HepG2 (cell line): ENCODE results near the gene USP15. TPM values are rescaled to one million over a fixed set of nuclear protein-coding genes. Genes with fewer than 3 reads are reported as not detected.
A peak's percentile ranks its signal among the peaks of the same experiment; 100 is the strongest.

ENCODE experiments used
- ATAC-seq: fragments of 200-7000 bp; cut with Tn5 transposase; 3 replicates; pipeline ENCODE4 v1.9.1; 2020; ENCODE audit warnings: mild to moderate bottlenecking, moderate library complexity
- Bru-seq: library from RNA; stranded (reverse); fragments of 400-500 nt; gene quantifications from one replicate; lab custom pipeline; 2021; lab: Mats Ljungman, UMichigan
- BruChase-seq, 2 experiments: library from RNA; stranded (reverse); fragments of 400-500 nt; gene quantifications; one replicate each; lab custom pipeline; 2021; lab: Mats Ljungman, UMichigan
- BruUV-seq: library from RNA; stranded (reverse); fragments of 400-500 nt; replicated peaks from 2 replicates; lab custom pipeline; 2021; lab: Mats Ljungman, UMichigan
- CTCF ChIA-PET: fragments of 300-600 bp; formaldehyde crosslinking; extraction: SDS; loops from one replicate; lab custom pipeline; 2021; ENCODE audit warnings: low total read pairs, inconsistent platforms, low intra/inter-chr PET ratio; lab: Yijun Ruan, JAX
- POLR2A ChIA-PET: fragments of 350-600 bp; sonication (Branson Sonifier 250); formaldehyde crosslinking; loops from one replicate; lab custom pipeline; 2020; ENCODE audit warnings: antibody characterized with exemption, inconsistent platforms; lab: Yijun Ruan, JAX
- DNase-seq: peaks from one replicate; pipeline ENCODE4 v3.0.0-alpha.2; 2015; ENCODE audit warnings: low spot score
- FAIRE-seq: peaks from 3 replicates; lab custom pipeline; 2011; peaks lifted over from hg19 to GRCh38; lab: Jason Lieb, UNC
- H2AFZ ChIP-seq: one replicate; pipeline ENCODE4 v1.6.1; 2011; ENCODE audit warnings: low read length, inconsistent platforms
- H3K27ac ChIP-seq: fragments of 300-600 bp; 3 replicates; pipeline ENCODE4 v1.8.0; 2011; ENCODE audit warnings: mixed run types, mild to moderate bottlenecking, mixed read lengths, low read length, inconsistent platforms; ENCODE audit not compliant: insufficient read depth; ENCODE audit errors: extremely low read length
- H3K27me3 ChIP-seq, 2 experiments: fragments of 200-600 bp in 1 of 2; 2 replicates in 1 of 2; 3 replicates in 1 of 2; pipeline versions ENCODE4 v1.6.0 to v1.8.0; 2011; ENCODE audit warnings: low read length in 2 of 2, mild to moderate bottlenecking in 2 of 2, moderate library complexity in 2 of 2, inconsistent platforms in 1 of 2; ENCODE audit not compliant: insufficient read depth in 2 of 2, control insufficient read depth in 1 of 2
- H3K36me3 ChIP-seq, 2 experiments: fragments of 200-600 bp in 1 of 2; replicated peaks in 1 of 2; 2 replicates in 1 of 2; 3 replicates in 1 of 2; pipeline versions ENCODE4 v1.5.1 to v1.8.0; 2011; ENCODE audit warnings: low read length in 2 of 2, inconsistent platforms in 1 of 2; ENCODE audit not compliant: insufficient read depth in 2 of 2, control insufficient read depth in 1 of 2
- H3K4me1 ChIP-seq: 2 replicates; pipeline ENCODE4 v1.5.1; 2012; ENCODE audit warnings: low read length, inconsistent platforms; ENCODE audit not compliant: insufficient read depth
- H3K4me2 ChIP-seq: 2 replicates; pipeline ENCODE4 v1.6.0; 2011; ENCODE audit warnings: low read depth, low read length, inconsistent platforms
- H3K4me3 ChIP-seq, 3 experiments: fragments of 200-600 bp in 1 of 3; sonication (generic), shearing (Covaris generic) in 1 of 3; replicated peaks in 1 of 3; 2 replicates each; pipeline ENCODE4 v1.5.1; 2011 to 2016; ENCODE audit warnings: low read length in 3 of 3, inconsistent platforms in 2 of 3, low read depth in 2 of 3, mild to moderate bottlenecking in 2 of 3, control low read depth in 1 of 3, mixed read lengths in 1 of 3; ENCODE audit not compliant: insufficient read depth in 1 of 3
- H3K79me2 ChIP-seq: one replicate; pipeline ENCODE4 v1.6.1; 2011; ENCODE audit warnings: low read length, inconsistent platforms; ENCODE audit not compliant: insufficient read depth
- H3K9ac ChIP-seq: 2 replicates; pipeline ENCODE4 v1.6.0; 2011; ENCODE audit warnings: mild to moderate bottlenecking, low read depth, low read length, inconsistent platforms; ENCODE audit not compliant: insufficient read depth
- H3K9me3 ChIP-seq: 2 replicates; pipeline ENCODE4 v1.5.1; 2012; ENCODE audit warnings: mild to moderate bottlenecking, low read length
- H4K20me1 ChIP-seq: 2 replicates; pipeline ENCODE4 v1.6.0; 2011; ENCODE audit warnings: inconsistent platforms, mild to moderate bottlenecking, low read length, moderate library complexity; ENCODE audit not compliant: insufficient read depth
- ARID5B ChIP-seq: IDR thresholded peaks from 2 replicates; pipeline ENCODE4 v1.4.0; 2020; ENCODE audit warnings: mild to moderate bottlenecking, missing genetic modification reagents
- CSRNP1 ChIP-seq: sonication (generic); formaldehyde crosslinking; IDR thresholded peaks from 2 replicates; pipeline ENCODE4 v1.8.1; 2023; ENCODE audit warnings: mild to moderate bottlenecking, missing genetic modification reagents
- FOXA1 ChIP-seq, 2 experiments: fragments of 450-650 bp in 1 of 2; sonication (generic) in 1 of 2; formaldehyde crosslinking in 1 of 2; IDR thresholded peaks; 2 replicates each; pipeline versions ENCODE4 v1.4.0 to v1.6.1; 2016 to 2020; ENCODE audit warnings: missing genetic modification reagents in 1 of 2
- MIXL1 ChIP-seq: IDR thresholded peaks from 2 replicates; pipeline ENCODE4 v1.6.1; 2016
- NFIB ChIP-seq: sonication (generic); formaldehyde crosslinking; IDR thresholded peaks from 2 replicates; pipeline ENCODE4 v1.9.0; 2021; ENCODE audit warnings: missing genetic modification reagents, mild to moderate bottlenecking, borderline replicate concordance
- RBAK ChIP-seq: sonication (generic); formaldehyde crosslinking; IDR thresholded peaks from 2 replicates; pipeline ENCODE4 v1.5.1; 2020; ENCODE audit warnings: mild to moderate bottlenecking, missing genetic modification reagents
- SALL2 ChIP-seq: sonication (generic); formaldehyde crosslinking; IDR thresholded peaks from 2 replicates; pipeline ENCODE4 v1.8.1; 2023; ENCODE audit warnings: mild to moderate bottlenecking, missing genetic modification reagents, inconsistent platforms
- ZNF329 ChIP-seq: sonication (generic); formaldehyde crosslinking; IDR thresholded peaks from 2 replicates; pipeline ENCODE4 v1.9.0; 2021; ENCODE audit warnings: low read depth, mild to moderate bottlenecking, missing genetic modification reagents
- ZNF34 ChIP-seq: sonication (generic); formaldehyde crosslinking; IDR thresholded peaks from 2 replicates; pipeline ENCODE4 v1.4.0; 2020; ENCODE audit warnings: mild to moderate bottlenecking, missing genetic modification reagents, borderline replicate concordance
- ZNF567 ChIP-seq: sonication (generic); formaldehyde crosslinking; IDR thresholded peaks from 2 replicates; pipeline ENCODE4 v1.8.1; 2023; ENCODE audit warnings: mild to moderate bottlenecking, missing genetic modification reagents, borderline replicate concordance
- ZNF790 ChIP-seq: sonication (generic); formaldehyde crosslinking; IDR thresholded peaks from 2 replicates; pipeline ENCODE4 v1.8.0; 2022; ENCODE audit warnings: missing genetic modification reagents, mild to moderate bottlenecking, borderline replicate concordance
- WGBS: methylation state at CpG from one replicate; pipeline ENCODE4 v1.1.6; 2017; ENCODE audit warnings: low lambda C conversion rate; 5-methylcytosine and 5-hydroxymethylcytosine counted together
- in situ Hi-C: cut with HindIII; loops from 2 replicates; pipeline ENCODE4 v1.10.0; 2017; ENCODE audit warnings: low pct_unique_long_range_greater_than_20kb; ENCODE audit not compliant: extremely low pct_ligation_motif_present
- intact Hi-C: fragments of 100-400 bp; cut with micrococcal nuclease; formaldehyde crosslinking; loops from one replicate; pipeline ENCODE4 v1.10.0; 2022; ENCODE audit not compliant: unreplicated experiment
- long read RNA-seq, 2 experiments: library from RNA in 1 of 2; library from polyadenylated mRNA in 1 of 2; stranded (forward) in 1 of 2; unstranded in 1 of 2; transcript quantifications; one replicate each; pipeline ENCODE4 v2.0.0, GENCODE V29; 2019 to 2022
- polyA minus RNA-seq, 3 experiments: library from RNA; depleted of rRNA, polyadenylated mRNA; stranded (reverse); fragments of >200 nt; gene quantifications; 2 replicates each; pipeline ENCODE4 v1.2.3, GENCODE V29; 2011; ENCODE audit warnings: low replicate concordance in 1 of 3
- polyA plus RNA-seq, 8 experiments: library from polyadenylated mRNA; depleted of rRNA in 3 of 8; stranded (reverse) in 7 of 8; unstranded in 1 of 8; fragments of >200 nt; fragmentation: Illumina TruSeq in 4 of 8; extraction: Trizol in 4 of 8; gene quantifications; 2 replicates each; pipeline versions ENCODE4 v1.2.1 to v1.2.3, GENCODE V29; 2011 to 2016; ENCODE audit warnings: low read depth in 4 of 8, missing spikeins in 1 of 8, mixed read lengths in 1 of 8; ENCODE audit not compliant: insufficient read depth in 1 of 8
- total RNA-seq, 5 experiments: library from RNA; depleted of rRNA; stranded (reverse); fragments of >200 nt; fragmentation: Illumina TruSeq; extraction: Trizol; gene quantifications; 2 replicates each; pipeline ENCODE4 v1.2.3, GENCODE V29; 2016; ENCODE audit warnings: low read depth in 1 of 5

Gene USP15
- 51.7 and 71.1 TPM in 2 replicates for total RNA-seq (2016; rRNA removed; fragmentation: Illumina TruSeq; extraction: Trizol)
- 4.3 and 4.6 TPM in 2 replicates for total RNA-seq (2016; cell fraction: cytosol; rRNA removed; fragmentation: Illumina TruSeq; extraction: Trizol; ENCODE audit: low read depth)
- 59.0 and 74.8 TPM in 2 replicates for total RNA-seq (2016; cell fraction: insoluble cytoplasmic fraction; rRNA removed; fragmentation: Illumina TruSeq; extraction: Trizol)
- 15.7 and 19.6 TPM in 2 replicates for total RNA-seq (2016; cell fraction: membrane; rRNA removed; fragmentation: Illumina TruSeq; extraction: Trizol)
- 101 and 112 TPM in 2 replicates for total RNA-seq (2016; cell fraction: nucleus; rRNA removed; fragmentation: Illumina TruSeq; extraction: Trizol)
- polyA plus RNA-seq (2011; rRNA removed) = 12.2 and 17.3 TPM in 2 replicates
- 4.4 and 8.1 TPM in 2 replicates for polyA plus RNA-seq (2011; cell fraction: cytosol; rRNA removed)
- polyA plus RNA-seq (2011; cell fraction: nucleus; rRNA removed) = 17.2 and 21.5 TPM in 2 replicates
- 16.2 and 23.0 TPM in 2 replicates for polyA plus RNA-seq (2012)
- 2.6 and 3.7 TPM in 2 replicates for polyA plus RNA-seq (2016; cell fraction: cytosol; fragmentation: Illumina TruSeq; extraction: Trizol; ENCODE audit: low read depth)
- polyA plus RNA-seq (2016; cell fraction: insoluble cytoplasmic fraction; fragmentation: Illumina TruSeq; extraction: Trizol; ENCODE audit: low read depth) = 41.4 and 47.0 TPM in 2 replicates
- polyA plus RNA-seq (2016; cell fraction: membrane; fragmentation: Illumina TruSeq; extraction: Trizol; ENCODE audit: low read depth) = 5.2 and 6.0 TPM in 2 replicates
- 48.6 and 55.6 TPM in 2 replicates for polyA plus RNA-seq (2016; cell fraction: nucleus; fragmentation: Illumina TruSeq; extraction: Trizol; ENCODE audit: insufficient read depth, low read depth)
- 16.5 and 37.4 TPM in 2 replicates for polyA minus RNA-seq (2011; rRNA and poly(A)+ RNA removed; ENCODE audit: low replicate concordance)
- 8.4 and 9.7 TPM in 2 replicates for polyA minus RNA-seq (2011; cell fraction: cytosol; rRNA and poly(A)+ RNA removed)
- polyA minus RNA-seq (2011; cell fraction: nucleus; rRNA and poly(A)+ RNA removed) = 174 and 212 TPM in 2 replicates
- percentile 87 among the genes with signal in this experiment for Bru-seq, nascent RNA
- BruChase-seq, experiment 1, labeled RNA remaining after a 6-hour chase = percentile 71 among the genes with signal in this experiment
- percentile 75 among the genes with signal in this experiment for BruChase-seq, experiment 2, labeled RNA remaining after a 2-hour chase
- long read RNA-seq, experiment 1, full-length matches to known transcripts = 6 of 9 reads
- long read RNA-seq, experiment 1, partial matches to known transcripts = 2 of 9 reads
- long read RNA-seq, experiment 1, other reads (novel, unspliced or antisense) = 1 of 9 reads
- long read RNA-seq, experiment 2, full-length matches to known transcripts = 8 of 22 reads
- long read RNA-seq, experiment 2, partial matches to known transcripts = 11 of 22 reads
- long read RNA-seq, experiment 2, other reads (novel, unspliced or antisense) = 3 of 22 reads

- Histone ChIP-seq H3K36me3 (no peaks in the 10 kb centered on the region), H3K79me2 (peaks cover 50% of the 10 kb centered on the region), H3K27me3 (no peaks in the 10 kb centered on the region; a peak in 1 of 5 replicates), H3K9ac (peak within 1 kb of the TSS; percentile 93), H3K27ac (peak within 1 kb of the TSS; percentile 86), H3K4me3 (peak within 1 kb of the TSS; percentile 94 to 96 (median 95)), H2AFZ (peak within 1 kb of the TSS; percentile 95), H3K4me1 (peaks cover 36% of the 10 kb centered on the region), H3K4me2 (peak within 1 kb of the TSS; percentile 84), H3K9me3 (no peaks in the 10 kb centered on the region), H4K20me1 (peaks cover 7% of the 10 kb centered on the region; the same call in 1 of the 2 replicates)
- FAIRE-seq (peak; percentile 12), ATAC-seq (peak; percentile 96), DNase-seq (peak; percentile 90)
- intact Hi-C loops (loop anchor here (5.0 kb wide), 1 partner anchor 207 kb away; the partner anchor contains the start of gene MON2), in situ Hi-C loops (no loop called here)
- CTCF ChIA-PET = interaction anchor here (0.6 kb wide), 1 partner anchor 1853 kb away, joined by 3 read pairs; no protein-coding TSS in a partner anchor
- no TSS peak for BruUV-seq
- POLR2A ChIA-PET = interaction anchor here (0.7 to 1.0 kb wide), 4 partner anchors 12 to 674 kb away, joined by 3 read pairs; no protein-coding TSS in a partner anchor
- 0% methylated on average over 30 of the region's 61 CpGs for WGBS
- peak; percentile 95 for TF ChIP-seq SALL2 (CRISPR knock-in tag)
- peak; percentile 95 for TF ChIP-seq ZNF34
- no peak; the same call in 1 of the 2 replicates for TF ChIP-seq ZNF329 (CRISPR knock-in tag)
- peak; percentile 73; the same call in 1 of the 2 replicates for TF ChIP-seq ARID5B (CRISPR knock-in tag)
- TF ChIP-seq CSRNP1 (CRISPR knock-in tag) = peak; percentile 79; the same call in 1 of the 2 replicates
- TF ChIP-seq ZNF790 (CRISPR knock-in tag) = 0 out of 2 replicates have a peak, but pooled peaks have one; percentile 86
- no peak for TF ChIP-seq MIXL1
- no peak; the same call in 1 of the 2 replicates for TF ChIP-seq ZNF567 (CRISPR knock-in tag)
- no peak for TF ChIP-seq NFIB (CRISPR knock-in tag)
- no peak; the same call in 1 of the 2 replicates for TF ChIP-seq RBAK (CRISPR knock-in tag)
- TF ChIP-seq FOXA1 (IDR thresholded peaks at IDR 0.05) = no peak
- TF ChIP-seq FOXA1 (CRISPR knock-in tag; IDR thresholded peaks at IDR 0.05) = no peak
Observed at GRCh38 chr12:62259993-62260732, at the start of gene USP15. TSS of gene USP15 (plus strand) at chr12:62260404. CDS start at chr12:62260415, 11 bp downstream.
